GM23338 (cell line): ENCODE data around the gene GART. TPM values are rescaled to one million over a fixed set of nuclear protein-coding genes. Genes with fewer than 3 reads are reported as not detected.

Source experiments
- ATAC-seq: fragments of 200-7000 bp; cut with Tn5 transposase; 3 replicates; pipeline ENCODE4 v1.9.1; 2020
- DNase-seq: peaks from one replicate; pipeline ENCODE4 v3.0.0-alpha.2; 2015; ENCODE audit warnings: low spot score
- H2AFZ ChIP-seq: fragments of 200-600 bp; sonication (generic); 2 replicates; pipeline ENCODE4 v1.8.0; 2016; ENCODE audit warnings: antibody characterized with exemption, mild to moderate bottlenecking, moderate library complexity
- H3F3A ChIP-seq: fragments of 200-600 bp; sonication (generic); replicated peaks from 2 replicates; pipeline ENCODE4 v1.8.0; 2017; ENCODE audit warnings: antibody characterized with exemption, mixed run types, low read depth
- H3K27ac ChIP-seq: fragments of 200-600 bp; sonication (generic); 2 replicates; pipeline ENCODE4 v1.6.1; 2016; ENCODE audit warnings: low read depth
- H3K27me3 ChIP-seq: fragments of 200-600 bp; sonication (generic); 2 replicates; pipeline ENCODE4 v1.8.0; 2016; ENCODE audit warnings: mild to moderate bottlenecking, mixed run types, moderate library complexity; ENCODE audit not compliant: insufficient read depth
- H3K36me3 ChIP-seq: fragments of 200-600 bp; sonication (generic); 2 replicates; pipeline ENCODE4 v1.8.0; 2016; ENCODE audit warnings: mild to moderate bottlenecking; ENCODE audit not compliant: insufficient read depth
- H3K4me1 ChIP-seq: fragments of 200-600 bp; sonication (generic); 2 replicates; pipeline ENCODE4 v1.8.0; 2016; ENCODE audit warnings: mild to moderate bottlenecking, moderate library complexity; ENCODE audit not compliant: insufficient read depth
- H3K4me2 ChIP-seq: fragments of 200-600 bp; sonication (generic); 2 replicates; pipeline ENCODE4 v1.7.1; 2017; ENCODE audit warnings: mixed run types
- H3K4me3 ChIP-seq: fragments of 200-600 bp; sonication (generic); 2 replicates; pipeline ENCODE4 v1.6.1; 2016; ENCODE audit warnings: mixed run types
- H3K79me2 ChIP-seq: fragments of 200-600 bp; sonication (generic); replicated peaks from 2 replicates; pipeline ENCODE4 v1.8.0; 2017; ENCODE audit warnings: mild to moderate bottlenecking; ENCODE audit not compliant: insufficient read depth
- H3K9me2 ChIP-seq: fragments of 200-600 bp; sonication (generic); 2 replicates; pipeline ENCODE4 v1.8.0; 2017; ENCODE audit not compliant: insufficient read depth
- H4K20me1 ChIP-seq: fragments of 200-600 bp; sonication (generic); replicated peaks from 2 replicates; pipeline ENCODE4 v1.8.0; 2017; ENCODE audit warnings: mild to moderate bottlenecking; ENCODE audit not compliant: insufficient read depth
- H3K27ac Mint-ChIP-seq: 2 replicates; pipeline ENCODE4 v1.8.0; 2020; ENCODE audit warnings: inconsistent platforms, mild to moderate bottlenecking, moderate library complexity, mixed read lengths
- H3K27me3 Mint-ChIP-seq: 3 replicates; pipeline ENCODE4 v1.8.0; 2022; ENCODE audit warnings: low read depth, mild to moderate bottlenecking, moderate library complexity, mixed read lengths, inconsistent platforms; ENCODE audit not compliant: insufficient read depth, poor library complexity
- H3K36me3 Mint-ChIP-seq: 3 replicates; pipeline ENCODE4 v1.8.0; 2021; ENCODE audit warnings: low read depth, mild to moderate bottlenecking, inconsistent platforms, moderate library complexity, mixed read lengths
- H3K4me1 Mint-ChIP-seq: 3 replicates; pipeline ENCODE4 v1.8.0; 2020; ENCODE audit warnings: mild to moderate bottlenecking, inconsistent platforms, mixed read lengths
- H3K4me3 Mint-ChIP-seq: 3 replicates; pipeline ENCODE4 v1.8.0; 2021; ENCODE audit warnings: moderate library complexity, mild to moderate bottlenecking, inconsistent platforms, mixed read lengths
- H3K9me3 Mint-ChIP-seq: 3 replicates; pipeline ENCODE4 v1.8.0; 2020; ENCODE audit warnings: moderate library complexity, mild to moderate bottlenecking, inconsistent platforms, mixed read lengths
- CREB1 ChIP-seq: fragments of 250-450 bp; sonication (Bioruptor Pico); IDR thresholded peaks from 2 replicates; pipeline ENCODE4 v1.5.0; 2020; ENCODE audit warnings: low read depth, mild to moderate bottlenecking, moderate library complexity
- JUNB ChIP-seq: IDR thresholded peaks from one replicate; pipeline ENCODE4 v1.6.1; 2016; ENCODE audit warnings: antibody characterized with exemption; ENCODE audit not compliant: unreplicated experiment
- NANOG ChIP-seq: IDR thresholded peaks from 2 replicates; pipeline ENCODE4 v1.6.1; 2016; ENCODE audit warnings: antibody characterized with exemption, borderline replicate concordance
- POLR2AphosphoS5 ChIP-seq: IDR thresholded peaks from 2 replicates; pipeline ENCODE4 v1.6.1; 2016; ENCODE audit warnings: antibody characterized with exemption, low read depth
- STAT1 ChIP-seq: IDR thresholded peaks from one replicate; pipeline ENCODE4 v1.6.1; 2016; ENCODE audit warnings: antibody characterized with exemption; ENCODE audit not compliant: unreplicated experiment
- ZNF114 ChIP-seq: fragments of 250-450 bp; sonication (Bioruptor Pico); IDR thresholded peaks from 2 replicates; pipeline ENCODE4 v1.5.0; 2020; ENCODE audit warnings: mild to moderate bottlenecking, moderate library complexity
- polyA plus RNA-seq: library from polyadenylated mRNA; unstranded; fragments of >200 nt; fragmentation: Nextera tagmentation; extraction: Ambion mirVana; gene quantifications from 2 replicates; pipeline ENCODE4 v1.2.1, GENCODE V29; 2016
- total RNA-seq: library from RNA; depleted of rRNA; stranded (reverse); fragments of >200 nt; shearing (Covaris generic); gene quantifications from 2 replicates; pipeline ENCODE4 v1.2.3, GENCODE V29; 2014
- TF ChIP-seq, protein P1 (sequence below): fragments of 250-450 bp; sonication (Bioruptor Pico); IDR thresholded peaks from 2 replicates; pipeline ENCODE4 v1.5.0; 2020; ENCODE audit warnings: mild to moderate bottlenecking, moderate library complexity
- TF ChIP-seq, protein P2 (sequence below), 2 experiments: fragments of 200-600 bp in 1 of 2; sonication (generic) in 1 of 2; conservative IDR thresholded peaks; 2 replicates each; pipeline versions ENCODE4 v1.5.1 to v1.6.1; 2016 to 2017; ENCODE audit warnings: antibody characterized with exemption in 2 of 2, low read depth in 2 of 2, mild to moderate bottlenecking in 2 of 2, moderate library complexity in 1 of 2
- TF ChIP-seq, protein P3 (sequence below): IDR thresholded peaks from one replicate; pipeline ENCODE4 v1.6.1; 2018; ENCODE audit warnings: antibody characterized with exemption; ENCODE audit not compliant: unreplicated experiment

The GART gene
- total and polyA plus RNA-seq, 2 experiments from 2014 or later, result 87.6 to 224 TPM

GRCh38 chr21:33560965-33561364, 19.0 kb upstream of the GART start (continued):
- TF ChIP-seq, protein P1, sequence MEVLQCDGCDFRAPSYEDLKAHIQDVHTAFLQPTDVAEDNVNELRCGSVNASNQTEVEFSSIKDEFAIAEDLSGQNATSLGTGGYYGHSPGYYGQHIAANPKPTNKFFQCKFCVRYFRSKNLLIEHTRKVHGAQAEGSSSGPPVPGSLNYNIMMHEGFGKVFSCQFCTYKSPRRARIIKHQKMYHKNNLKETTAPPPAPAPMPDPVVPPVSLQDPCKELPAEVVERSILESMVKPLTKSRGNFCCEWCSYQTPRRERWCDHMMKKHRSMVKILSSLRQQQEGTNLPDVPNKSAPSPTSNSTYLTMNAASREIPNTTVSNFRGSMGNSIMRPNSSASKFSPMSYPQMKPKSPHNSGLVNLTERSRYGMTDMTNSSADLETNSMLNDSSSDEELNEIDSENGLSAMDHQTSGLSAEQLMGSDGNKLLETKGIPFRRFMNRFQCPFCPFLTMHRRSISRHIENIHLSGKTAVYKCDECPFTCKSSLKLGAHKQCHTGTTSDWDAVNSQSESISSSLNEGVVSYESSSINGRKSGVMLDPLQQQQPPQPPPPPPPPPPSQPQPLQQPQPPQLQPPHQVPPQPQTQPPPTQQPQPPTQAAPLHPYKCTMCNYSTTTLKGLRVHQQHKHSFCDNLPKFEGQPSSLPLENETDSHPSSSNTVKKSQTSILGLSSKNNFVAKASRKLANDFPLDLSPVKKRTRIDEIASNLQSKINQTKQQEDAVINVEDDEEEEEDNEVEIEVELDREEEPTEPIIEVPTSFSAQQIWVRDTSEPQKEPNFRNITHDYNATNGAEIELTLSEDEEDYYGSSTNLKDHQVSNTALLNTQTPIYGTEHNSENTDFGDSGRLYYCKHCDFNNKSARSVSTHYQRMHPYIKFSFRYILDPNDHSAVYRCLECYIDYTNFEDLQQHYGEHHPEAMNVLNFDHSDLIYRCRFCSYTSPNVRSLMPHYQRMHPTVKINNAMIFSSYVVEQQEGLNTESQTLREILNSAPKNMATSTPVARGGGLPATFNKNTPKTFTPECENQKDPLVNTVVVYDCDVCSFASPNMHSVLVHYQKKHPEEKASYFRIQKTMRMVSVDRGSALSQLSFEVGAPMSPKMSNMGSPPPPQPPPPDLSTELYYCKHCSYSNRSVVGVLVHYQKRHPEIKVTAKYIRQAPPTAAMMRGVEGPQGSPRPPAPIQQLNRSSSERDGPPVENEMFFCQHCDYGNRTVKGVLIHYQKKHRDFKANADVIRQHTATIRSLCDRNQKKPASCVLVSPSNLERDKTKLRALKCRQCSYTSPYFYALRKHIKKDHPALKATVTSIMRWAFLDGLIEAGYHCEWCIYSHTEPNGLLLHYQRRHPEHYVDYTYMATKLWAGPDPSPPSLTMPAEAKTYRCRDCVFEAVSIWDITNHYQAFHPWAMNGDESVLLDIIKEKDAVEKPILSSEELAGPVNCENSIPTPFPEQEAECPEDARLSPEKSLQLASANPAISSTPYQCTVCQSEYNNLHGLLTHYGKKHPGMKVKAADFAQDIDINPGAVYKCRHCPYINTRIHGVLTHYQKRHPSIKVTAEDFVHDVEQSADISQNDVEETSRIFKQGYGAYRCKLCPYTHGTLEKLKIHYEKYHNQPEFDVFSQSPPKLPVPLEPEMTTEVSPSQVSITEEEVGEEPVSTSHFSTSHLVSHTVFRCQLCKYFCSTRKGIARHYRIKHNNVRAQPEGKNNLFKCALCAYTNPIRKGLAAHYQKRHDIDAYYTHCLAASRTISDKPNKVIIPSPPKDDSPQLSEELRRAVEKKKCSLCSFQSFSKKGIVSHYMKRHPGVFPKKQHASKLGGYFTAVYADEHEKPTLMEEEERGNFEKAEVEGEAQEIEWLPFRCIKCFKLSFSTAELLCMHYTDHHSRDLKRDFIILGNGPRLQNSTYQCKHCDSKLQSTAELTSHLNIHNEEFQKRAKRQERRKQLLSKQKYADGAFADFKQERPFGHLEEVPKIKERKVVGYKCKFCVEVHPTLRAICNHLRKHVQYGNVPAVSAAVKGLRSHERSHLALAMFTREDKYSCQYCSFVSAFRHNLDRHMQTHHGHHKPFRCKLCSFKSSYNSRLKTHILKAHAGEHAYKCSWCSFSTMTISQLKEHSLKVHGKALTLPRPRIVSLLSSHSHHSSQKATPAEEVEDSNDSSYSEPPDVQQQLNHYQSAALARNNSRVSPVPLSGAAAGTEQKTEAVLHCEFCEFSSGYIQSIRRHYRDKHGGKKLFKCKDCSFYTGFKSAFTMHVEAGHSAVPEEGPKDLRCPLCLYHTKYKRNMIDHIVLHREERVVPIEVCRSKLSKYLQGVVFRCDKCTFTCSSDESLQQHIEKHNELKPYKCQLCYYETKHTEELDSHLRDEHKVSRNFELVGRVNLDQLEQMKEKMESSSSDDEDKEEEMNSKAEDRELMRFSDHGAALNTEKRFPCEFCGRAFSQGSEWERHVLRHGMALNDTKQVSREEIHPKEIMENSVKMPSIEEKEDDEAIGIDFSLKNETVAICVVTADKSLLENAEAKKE (CRISPR knock-in tag), result no peak
- no peak for TF ChIP-seq NANOG

- Histone ChIP-seq H3K27ac (no peak overlapping the region), H3K9me2 (no peaks in the 10 kb centered on the region), H3K79me2 (peaks cover 74% of the 10 kb centered on the region), H3K4me2 (no peak overlapping the region), H3K27me3 (no peaks in the 10 kb centered on the region), H4K20me1 (peaks cover 37% of the 10 kb centered on the region), H2AFZ (no peak overlapping the region), H3K4me3 (no peak overlapping the region), H3F3A (no peaks in the 10 kb centered on the region), H3K4me1 (no peaks in the 10 kb centered on the region), H3K36me3 (peaks cover 66% of the 10 kb centered on the region)
- no peak for ATAC-seq
- H3K27me3 Mint-ChIP-seq, result no peaks in the 10 kb centered on the region
- H3K36me3 Mint-ChIP-seq, result peaks cover 77% of the 10 kb centered on the region
- no peak for DNase-seq
- no peak overlapping the region for H3K27ac Mint-ChIP-seq
- H3K4me1 Mint-ChIP-seq, result no peaks in the 10 kb centered on the region; the same call in 2 of the 3 replicates
- H3K4me3 Mint-ChIP-seq, result no peak overlapping the region
- no peaks in the 10 kb centered on the region for H3K9me3 Mint-ChIP-seq
- TF ChIP-seq, protein P2, sequence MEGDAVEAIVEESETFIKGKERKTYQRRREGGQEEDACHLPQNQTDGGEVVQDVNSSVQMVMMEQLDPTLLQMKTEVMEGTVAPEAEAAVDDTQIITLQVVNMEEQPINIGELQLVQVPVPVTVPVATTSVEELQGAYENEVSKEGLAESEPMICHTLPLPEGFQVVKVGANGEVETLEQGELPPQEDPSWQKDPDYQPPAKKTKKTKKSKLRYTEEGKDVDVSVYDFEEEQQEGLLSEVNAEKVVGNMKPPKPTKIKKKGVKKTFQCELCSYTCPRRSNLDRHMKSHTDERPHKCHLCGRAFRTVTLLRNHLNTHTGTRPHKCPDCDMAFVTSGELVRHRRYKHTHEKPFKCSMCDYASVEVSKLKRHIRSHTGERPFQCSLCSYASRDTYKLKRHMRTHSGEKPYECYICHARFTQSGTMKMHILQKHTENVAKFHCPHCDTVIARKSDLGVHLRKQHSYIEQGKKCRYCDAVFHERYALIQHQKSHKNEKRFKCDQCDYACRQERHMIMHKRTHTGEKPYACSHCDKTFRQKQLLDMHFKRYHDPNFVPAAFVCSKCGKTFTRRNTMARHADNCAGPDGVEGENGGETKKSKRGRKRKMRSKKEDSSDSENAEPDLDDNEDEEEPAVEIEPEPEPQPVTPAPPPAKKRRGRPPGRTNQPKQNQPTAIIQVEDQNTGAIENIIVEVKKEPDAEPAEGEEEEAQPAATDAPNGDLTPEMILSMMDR (conservative IDR thresholded peaks at IDR 0.05; ENCODE audit: low read depth in 2 of 2), result no peak
- TF ChIP-seq STAT1, result no peak
- TF ChIP-seq ZNF114 (CRISPR knock-in tag), result no peak
- no peak for TF ChIP-seq CREB1 (CRISPR knock-in tag)
- TF ChIP-seq, protein P3, sequence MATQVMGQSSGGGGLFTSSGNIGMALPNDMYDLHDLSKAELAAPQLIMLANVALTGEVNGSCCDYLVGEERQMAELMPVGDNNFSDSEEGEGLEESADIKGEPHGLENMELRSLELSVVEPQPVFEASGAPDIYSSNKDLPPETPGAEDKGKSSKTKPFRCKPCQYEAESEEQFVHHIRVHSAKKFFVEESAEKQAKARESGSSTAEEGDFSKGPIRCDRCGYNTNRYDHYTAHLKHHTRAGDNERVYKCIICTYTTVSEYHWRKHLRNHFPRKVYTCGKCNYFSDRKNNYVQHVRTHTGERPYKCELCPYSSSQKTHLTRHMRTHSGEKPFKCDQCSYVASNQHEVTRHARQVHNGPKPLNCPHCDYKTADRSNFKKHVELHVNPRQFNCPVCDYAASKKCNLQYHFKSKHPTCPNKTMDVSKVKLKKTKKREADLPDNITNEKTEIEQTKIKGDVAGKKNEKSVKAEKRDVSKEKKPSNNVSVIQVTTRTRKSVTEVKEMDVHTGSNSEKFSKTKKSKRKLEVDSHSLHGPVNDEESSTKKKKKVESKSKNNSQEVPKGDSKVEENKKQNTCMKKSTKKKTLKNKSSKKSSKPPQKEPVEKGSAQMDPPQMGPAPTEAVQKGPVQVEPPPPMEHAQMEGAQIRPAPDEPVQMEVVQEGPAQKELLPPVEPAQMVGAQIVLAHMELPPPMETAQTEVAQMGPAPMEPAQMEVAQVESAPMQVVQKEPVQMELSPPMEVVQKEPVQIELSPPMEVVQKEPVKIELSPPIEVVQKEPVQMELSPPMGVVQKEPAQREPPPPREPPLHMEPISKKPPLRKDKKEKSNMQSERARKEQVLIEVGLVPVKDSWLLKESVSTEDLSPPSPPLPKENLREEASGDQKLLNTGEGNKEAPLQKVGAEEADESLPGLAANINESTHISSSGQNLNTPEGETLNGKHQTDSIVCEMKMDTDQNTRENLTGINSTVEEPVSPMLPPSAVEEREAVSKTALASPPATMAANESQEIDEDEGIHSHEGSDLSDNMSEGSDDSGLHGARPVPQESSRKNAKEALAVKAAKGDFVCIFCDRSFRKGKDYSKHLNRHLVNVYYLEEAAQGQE, result no peak
- no peak for TF ChIP-seq JUNB
- TF ChIP-seq NANOG, result no peak
- no peak for TF ChIP-seq POLR2AphosphoS5
Measured at GRCh38 chr21:33559813-33560212, 17.9 kb upstream of the GART start.
